HEK293 (cell line): ENCODE results near the gene SYTL3.
A peak's percentile ranks its signal among the peaks of the same experiment; 100 is the strongest.

ENCODE experiments used
- CTCF ChIA-PET: fragments of 350-600 bp; formaldehyde crosslinking; extraction: SDS; loops from one replicate; lab custom pipeline; 2021; ENCODE audit warnings: antibody characterized with exemption; lab: Yijun Ruan, JAX
- POLR2A ChIA-PET: fragments of 300-600 bp; formaldehyde crosslinking; extraction: SDS; loops from one replicate; lab custom pipeline; 2020; ENCODE audit warnings: antibody characterized with exemption, inconsistent platforms; lab: Yijun Ruan, JAX
- H3K27ac ChIP-seq: fragments of 200-500 bp; sonication (Bioruptor generic); 2 replicates; pipeline ENCODE4 v1.5.1; 2014; ENCODE audit warnings: low read depth, low read length, control low read depth, inconsistent platforms; ENCODE audit errors: extremely low read depth
- H3K36me3 ChIP-seq, 2 experiments: fragments of 200-500 bp in 1 of 2; sonication (Bioruptor generic) in 1 of 2; 1 replicate in 1 of 2; 2 replicates in 1 of 2; pipeline ENCODE4 v1.5.1; 2014 to 2017; ENCODE audit warnings: inconsistent platforms in 2 of 2, low read length in 2 of 2; ENCODE audit not compliant: control insufficient read depth in 2 of 2, insufficient read depth in 1 of 2
- H3K4me1 ChIP-seq: fragments of 200-500 bp; sonication (Bioruptor generic); 2 replicates; pipeline ENCODE4 v1.5.1; 2014; ENCODE audit warnings: mild to moderate bottlenecking, low read length, inconsistent platforms; ENCODE audit not compliant: control insufficient read depth, insufficient read depth
- H3K4me3 ChIP-seq: 2 replicates; pipeline ENCODE4 v1.5.1; 2011; ENCODE audit warnings: low read depth, mild to moderate bottlenecking, control low read depth, low read length, moderate library complexity
- H3K9me3 ChIP-seq: fragments of 200-500 bp; sonication (Bioruptor generic); 2 replicates; pipeline ENCODE4 v1.5.1; 2014; ENCODE audit warnings: low read depth, low read length, inconsistent platforms; ENCODE audit not compliant: control insufficient read depth, insufficient read depth
- FEZF1 ChIP-seq: fragments of 450-650 bp; formaldehyde crosslinking; IDR thresholded peaks from 2 replicates; pipeline ENCODE4 v1.5.1; 2016; ENCODE audit warnings: missing biosample characterization, missing genetic modification characterization
- GLI2 ChIP-seq: fragments of 450-650 bp; formaldehyde crosslinking; IDR thresholded peaks from 2 replicates; pipeline ENCODE4; 2017; ENCODE audit warnings: missing biosample characterization, missing genetic modification characterization, low read depth, borderline replicate concordance
- KLF10 ChIP-seq: fragments of 450-650 bp; IDR thresholded peaks from 2 replicates; pipeline ENCODE4 v1.5.1; 2018; ENCODE audit warnings: missing biosample characterization, mild to moderate bottlenecking, missing genetic modification characterization
- OVOL3 ChIP-seq: fragments of 450-650 bp; formaldehyde crosslinking; IDR thresholded peaks from 2 replicates; pipeline ENCODE4 v1.5.1; 2016; ENCODE audit warnings: missing biosample characterization, missing genetic modification characterization
- TRIM28 ChIP-seq: IDR thresholded peaks from 2 replicates; pipeline ENCODE4 v1.6.1; 2011; ENCODE audit warnings: low read length, control low read depth, borderline replicate concordance
- TSHZ1 ChIP-seq: fragments of 450-650 bp; formaldehyde crosslinking; IDR thresholded peaks from 2 replicates; pipeline ENCODE4 v1.5.1; 2016; ENCODE audit warnings: missing biosample characterization, missing genetic modification characterization, borderline replicate concordance
- ZBTB17 ChIP-seq: fragments of 450-650 bp; formaldehyde crosslinking; IDR thresholded peaks from 2 replicates; pipeline ENCODE4 v1.5.1; 2016; ENCODE audit warnings: missing biosample characterization, missing genetic modification characterization
- ZNF121 ChIP-seq: fragments of 450-650 bp; formaldehyde crosslinking; IDR thresholded peaks from 2 replicates; pipeline ENCODE4 v1.5.1; 2016; ENCODE audit warnings: missing biosample characterization, missing genetic modification characterization
- ZNF146 ChIP-seq: fragments of 450-650 bp; formaldehyde crosslinking; IDR thresholded peaks from 2 replicates; pipeline ENCODE4 v1.5.1; 2016; ENCODE audit warnings: missing biosample characterization, missing genetic modification characterization
- ZNF2 ChIP-seq: fragments of 450-650 bp; formaldehyde crosslinking; IDR thresholded peaks from 2 replicates; pipeline ENCODE4 v1.5.1; 2016; ENCODE audit warnings: missing biosample characterization, missing genetic modification characterization
- ZNF23 ChIP-seq: fragments of 450-650 bp; formaldehyde crosslinking; IDR thresholded peaks from 2 replicates; pipeline ENCODE4 v1.5.1; 2016; ENCODE audit warnings: missing biosample characterization, missing genetic modification characterization, borderline replicate concordance
- ZNF274 ChIP-seq, 2 experiments: fragments of 200-500 bp in 1 of 2; fragments of 450-650 bp in 1 of 2; sonication (Bioruptor generic) in 1 of 2; formaldehyde crosslinking in 1 of 2; IDR thresholded peaks; 2 replicates each; pipeline versions ENCODE4 v1.5.1 to v1.6.1; 2014 to 2016; ENCODE audit warnings: borderline replicate concordance in 1 of 2, inconsistent platforms in 1 of 2, low read length in 1 of 2, missing biosample characterization in 1 of 2, missing genetic modification characterization in 1 of 2
- ZNF391 ChIP-seq: fragments of 450-650 bp; formaldehyde crosslinking; IDR thresholded peaks from 2 replicates; pipeline ENCODE4 v1.5.1; 2016; ENCODE audit warnings: low read depth, missing biosample characterization, missing genetic modification characterization, borderline replicate concordance
- ZNF398 ChIP-seq: fragments of 450-650 bp; formaldehyde crosslinking; IDR thresholded peaks from 2 replicates; pipeline ENCODE4 v1.5.1; 2017; ENCODE audit warnings: missing biosample characterization, missing genetic modification characterization
- ZNF416 ChIP-seq: fragments of 450-650 bp; formaldehyde crosslinking; IDR thresholded peaks from 2 replicates; pipeline ENCODE4 v1.5.1; 2016; ENCODE audit warnings: missing biosample characterization, missing genetic modification characterization
- ZNF555 ChIP-seq: fragments of 450-650 bp; formaldehyde crosslinking; conservative IDR thresholded peaks from 2 replicates; pipeline ENCODE4 v1.5.1; 2017; ENCODE audit warnings: missing biosample characterization, mild to moderate bottlenecking, missing genetic modification characterization, inconsistent platforms
- ZNF623 ChIP-seq: fragments of 450-650 bp; formaldehyde crosslinking; IDR thresholded peaks from 2 replicates; pipeline ENCODE4 v1.5.1; 2016; ENCODE audit warnings: missing biosample characterization, missing genetic modification characterization
- ZNF639 ChIP-seq: fragments of 450-650 bp; formaldehyde crosslinking; IDR thresholded peaks from 2 replicates; pipeline ENCODE4 v1.5.1; 2016; ENCODE audit warnings: missing biosample characterization, missing genetic modification characterization
- ZNF792 ChIP-seq: fragments of 450-650 bp; formaldehyde crosslinking; IDR thresholded peaks from 2 replicates; pipeline ENCODE4 v1.5.1; 2016; ENCODE audit warnings: missing biosample characterization, missing genetic modification characterization
- ZNF843 ChIP-seq: fragments of 450-650 bp; formaldehyde crosslinking; IDR thresholded peaks from 2 replicates; pipeline ENCODE4 v1.5.1; 2016; ENCODE audit warnings: missing biosample characterization, missing genetic modification characterization
- ZSCAN23 ChIP-seq: fragments of 450-650 bp; formaldehyde crosslinking; IDR thresholded peaks from 2 replicates; pipeline ENCODE4 v1.5.1; 2016; ENCODE audit warnings: missing biosample characterization, missing genetic modification characterization
- ZSCAN30 ChIP-seq: fragments of 450-650 bp; IDR thresholded peaks from 2 replicates; pipeline ENCODE4 v1.5.1; 2018; ENCODE audit warnings: missing biosample characterization, mild to moderate bottlenecking, missing genetic modification characterization, moderate library complexity
- TF ChIP-seq, protein P1 (sequence below): fragments of 450-650 bp; formaldehyde crosslinking; IDR thresholded peaks from 2 replicates; pipeline ENCODE4 v1.5.1; 2016; ENCODE audit warnings: missing biosample characterization, missing genetic modification characterization
- TF ChIP-seq, protein P2 (sequence below): fragments of 450-650 bp; formaldehyde crosslinking; IDR thresholded peaks from 2 replicates; pipeline ENCODE4 v1.5.1; 2016; ENCODE audit warnings: missing biosample characterization, missing genetic modification characterization

SYTL3 gene

GRCh38 chr6:158709809-158710208, 60.0 kb downstream of the SYTL3 start:
- Histone ChIP-seq H3K9me3 (no peaks in the 10 kb centered on the region), H3K4me3 (no peak overlapping the region), H3K27ac (no peak overlapping the region), H3K36me3 (no peaks in the 10 kb centered on the region), H3K4me1 (peaks cover 10% of the 10 kb centered on the region; the same call in 1 of the 2 replicates)
- TF ChIP-seq ZNF274 (IDR thresholded peaks at IDR 0.05; ENCODE audit: low read length) (no peak), ZNF274 (tag by site-specific recombination; IDR thresholded peaks at IDR 0.05; ENCODE audit: borderline replicate concordance) (no peak), ZNF391 (no peak), ZNF843 (tag by site-specific recombination) (no peak), TRIM28 (no peak), ZNF2 (peak; percentile 56; the same call in 1 of the 2 replicates), ZNF398 (tag by site-specific recombination) (no peak)
- POLR2A ChIA-PET = no interaction called here
- CTCF ChIA-PET = interaction anchor here (0.6 to 6.2 kb wide), 5 partner anchors 9 to 489 kb away, joined by 3 to 58 read pairs (median 3); no protein-coding TSS in a partner anchor

- TF ChIP-seq ZNF121 (tag by site-specific recombination) (no peak), ZNF555 (no peak), GLI2 (no peak), ZNF274 (IDR thresholded peaks at IDR 0.05; ENCODE audit: low read length) (no peak), ZNF274 (tag by site-specific recombination; IDR thresholded peaks at IDR 0.05; ENCODE audit: borderline replicate concordance) (no peak), ZNF623 (no peak), ZNF23 (tag by site-specific recombination) (no peak), ZNF639 (tag by site-specific recombination) (no peak), ZSCAN30 (no peak), OVOL3 (tag by site-specific recombination) (no peak), FEZF1 (no peak), KLF10 (tag by site-specific recombination) (no peak), ZNF792 (tag by site-specific recombination) (no peak), ZNF146 (tag by site-specific recombination) (no peak), TRIM28 (no peak), TSHZ1 (tag by site-specific recombination) (no peak), ZSCAN23 (tag by site-specific recombination) (no peak), ZBTB17 (no peak), ZNF416 (tag by site-specific recombination) (no peak)
- TF ChIP-seq, protein P1, sequence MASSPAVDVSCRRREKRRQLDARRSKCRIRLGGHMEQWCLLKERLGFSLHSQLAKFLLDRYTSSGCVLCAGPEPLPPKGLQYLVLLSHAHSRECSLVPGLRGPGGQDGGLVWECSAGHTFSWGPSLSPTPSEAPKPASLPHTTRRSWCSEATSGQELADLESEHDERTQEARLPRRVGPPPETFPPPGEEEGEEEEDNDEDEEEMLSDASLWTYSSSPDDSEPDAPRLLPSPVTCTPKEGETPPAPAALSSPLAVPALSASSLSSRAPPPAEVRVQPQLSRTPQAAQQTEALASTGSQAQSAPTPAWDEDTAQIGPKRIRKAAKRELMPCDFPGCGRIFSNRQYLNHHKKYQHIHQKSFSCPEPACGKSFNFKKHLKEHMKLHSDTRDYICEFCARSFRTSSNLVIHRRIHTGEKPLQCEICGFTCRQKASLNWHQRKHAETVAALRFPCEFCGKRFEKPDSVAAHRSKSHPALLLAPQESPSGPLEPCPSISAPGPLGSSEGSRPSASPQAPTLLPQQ (tag by site-specific recombination) = no peak
- TF ChIP-seq, protein P2, sequence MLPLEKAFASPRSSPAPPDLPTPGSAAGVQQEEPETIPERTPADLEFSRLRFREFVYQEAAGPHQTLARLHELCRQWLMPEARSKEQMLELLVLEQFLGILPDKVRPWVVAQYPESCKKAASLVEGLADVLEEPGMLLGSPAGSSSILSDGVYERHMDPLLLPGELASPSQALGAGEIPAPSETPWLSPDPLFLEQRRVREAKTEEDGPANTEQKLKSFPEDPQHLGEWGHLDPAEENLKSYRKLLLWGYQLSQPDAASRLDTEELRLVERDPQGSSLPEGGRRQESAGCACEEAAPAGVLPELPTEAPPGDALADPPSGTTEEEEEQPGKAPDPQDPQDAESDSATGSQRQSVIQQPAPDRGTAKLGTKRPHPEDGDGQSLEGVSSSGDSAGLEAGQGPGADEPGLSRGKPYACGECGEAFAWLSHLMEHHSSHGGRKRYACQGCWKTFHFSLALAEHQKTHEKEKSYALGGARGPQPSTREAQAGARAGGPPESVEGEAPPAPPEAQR (tag by site-specific recombination) = no peak
- TF ChIP-seq, all 188 proteins: peak for 0
- no peak overlapping the region for H3K4me3 ChIP-seq
- H3K4me1 ChIP-seq = peaks cover 10% of the 10 kb centered on the region; the same call in 1 of the 2 replicates
- no peaks in the 10 kb centered on the region for H3K36me3 ChIP-seq
- ChIA-PET POLR2A (no interaction called here), CTCF (interaction anchor here (0.5 to 6.2 kb wide), 6 partner anchors 7 to 497 kb away, joined by 3 to 58 read pairs (median 4); no protein-coding TSS in a partner anchor)
- no peaks in the 10 kb centered on the region for H3K9me3 ChIP-seq
- H3K27ac ChIP-seq = no peak overlapping the region
These were observed 61.4 kb downstream of the SYTL3 start for GRCh38 chr6:158711264-158711663.
